NCI-H1436 (cell line): Measurements from ENCODE around the gene CDK5RAP2.
"Not testable (repeated sequence)": the region's sequence is repeated elsewhere in the genome, so short reads cannot be mapped to it uniquely, and the experiment has no call there.

Experiments used
- DNase-seq: peaks from one replicate; lab custom pipeline; 2025; lab: John Stamatoyannopoulos, UW

The CDK5RAP2 gene

GRCh38 chr9:120592210-120592609, 12.2 kb upstream of the CDK5RAP2 start:
- DNase-seq = no peak

GRCh38 chr9:120587328-120587727, 7.4 kb upstream of the CDK5RAP2 start:
- no peak for DNase-seq

GRCh38 chr9:120583958-120584369, 4.0 kb upstream of the CDK5RAP2 start:
- peak; percentile 54 for DNase-seq

GRCh38 chr9:120579139-120580050, 572 bp downstream of the CDK5RAP2 start:
- DNase-seq = no peak

- DNase-seq = no peak
These were observed 5.5 kb downstream of the CDK5RAP2 start for GRCh38 chr9:120574473-120574872.

- DNase-seq = no peak
These were observed 7.5 kb downstream of the CDK5RAP2 start for GRCh38 chr9:120572472-120572871.

- no peak for DNase-seq
These were observed 8.3 kb downstream of the CDK5RAP2 start for GRCh38 chr9:120571443-120572257.

- DNase-seq = no peak
These were observed 9.7 kb downstream of the CDK5RAP2 start for GRCh38 chr9:120570296-120570695.

- no peak for DNase-seq
These were observed 10.4 kb downstream of the CDK5RAP2 start for GRCh38 chr9:120569556-120569955.

- DNase-seq = no peak
These were observed 11.2 kb downstream of the CDK5RAP2 start for GRCh38 chr9:120568816-120569215.

GRCh38 chr9:120567874-120568273, 12.1 kb downstream of the CDK5RAP2 start:
- DNase-seq = no peak

- DNase-seq = no peak
These were observed 12.9 kb downstream of the CDK5RAP2 start for GRCh38 chr9:120567081-120567480.

- no peak for DNase-seq
These were observed 15.4 kb downstream of the CDK5RAP2 start for GRCh38 chr9:120564589-120564988.

- DNase-seq = no peak
These were observed 17.0 kb downstream of the CDK5RAP2 start for GRCh38 chr9:120562861-120563443.

GRCh38 chr9:120561709-120562108, 18.3 kb downstream of the CDK5RAP2 start:
- no peak for DNase-seq

GRCh38 chr9:120559546-120559945, 20.4 kb downstream of the CDK5RAP2 start:
- no peak for DNase-seq

GRCh38 chr9:120558454-120558853, 21.5 kb downstream of the CDK5RAP2 start:
- DNase-seq = no peak

- DNase-seq = no peak
These were observed 22.8 kb downstream of the CDK5RAP2 start for GRCh38 chr9:120557205-120557604.

GRCh38 chr9:120556775-120557174, 23.2 kb downstream of the CDK5RAP2 start:
- no peak for DNase-seq

GRCh38 chr9:120555839-120556238, 24.1 kb downstream of the CDK5RAP2 start:
- DNase-seq = no peak

- DNase-seq = not testable (repeated sequence)
These were observed 27.7 kb downstream of the CDK5RAP2 start for GRCh38 chr9:120552210-120552704.
